GM12892 (cell line): ENCODE results near the gene ALKBH5.

Experiments used
- POLR2A ChIP-seq: IDR thresholded peaks from 2 replicates; pipeline ENCODE4 v1.6.1; 2011; ENCODE audit warnings: low read depth, low read length, control low read depth
- POLR2AphosphoS5 ChIP-seq: IDR thresholded peaks from 2 replicates; pipeline ENCODE4 v1.6.1; 2011; ENCODE audit warnings: low read depth, low read length, control low read depth
- TAF1 ChIP-seq: IDR thresholded peaks from 2 replicates; pipeline ENCODE4 v1.6.1; 2011; ENCODE audit warnings: low read depth, mild to moderate bottlenecking, control low read depth, low read length, borderline replicate concordance

DNA sequence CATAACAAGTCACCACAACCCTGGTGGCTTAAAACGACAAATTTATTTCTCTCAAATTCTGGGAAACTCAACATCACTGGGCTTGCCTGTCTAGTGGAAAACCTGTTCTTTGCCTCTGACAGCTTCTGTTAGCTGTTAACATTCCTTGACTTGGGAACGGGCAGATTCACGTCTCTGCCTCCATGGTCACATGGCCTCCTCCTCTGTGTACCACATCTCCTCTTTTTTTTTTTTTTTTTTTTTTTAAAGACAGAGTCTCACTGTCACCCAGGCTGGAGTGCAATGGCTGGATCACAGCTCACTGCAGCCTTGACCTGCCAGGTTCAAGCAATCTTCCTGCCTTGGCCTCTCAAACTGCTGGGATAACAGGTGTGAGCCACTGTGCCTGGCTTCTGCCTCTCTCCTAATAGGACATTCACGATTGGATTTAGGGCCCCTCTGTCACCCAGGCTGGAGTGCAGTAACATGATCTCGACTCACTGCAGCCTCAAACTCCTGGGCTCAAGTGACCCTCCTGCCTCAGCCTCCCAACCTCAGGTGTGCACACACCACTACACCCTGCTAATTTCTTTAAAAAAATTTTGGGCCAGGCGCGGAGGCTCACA is 30.1 kb downstream of the ALKBH5 start:
- TF ChIP-seq POLR2A (no peak), TAF1 (no peak), POLR2AphosphoS5 (no peak)
